Mucosa of rectum (tissue), 2 donors: ENCODE data around the gene RASA4B.

Experiments used
- H3K27ac ChIP-seq, 2 donors: one replicate each; pipeline ENCODE4 v1.7.0; 2013; ENCODE audit warnings: inconsistent platforms in 2 of 2, low read depth in 2 of 2, low read length in 2 of 2
- H3K27me3 ChIP-seq, 2 donors: one replicate each; pipeline ENCODE4 v1.7.0; 2013; ENCODE audit warnings: low read length in 2 of 2; ENCODE audit not compliant: control insufficient read depth in 2 of 2, insufficient read depth in 2 of 2
- H3K36me3 ChIP-seq, 2 donors: one replicate each; pipeline ENCODE4 v1.7.0; 2013; ENCODE audit warnings: low read length in 2 of 2; ENCODE audit not compliant: control insufficient read depth in 2 of 2, insufficient read depth in 2 of 2
- H3K4me1 ChIP-seq, 2 donors: one replicate each; pipeline ENCODE4 v1.7.0; 2013; ENCODE audit warnings: low read length in 2 of 2, mild to moderate bottlenecking in 1 of 2; ENCODE audit not compliant: control insufficient read depth in 2 of 2, insufficient read depth in 2 of 2
- H3K4me3 ChIP-seq, 2 donors: one replicate each; pipeline ENCODE4 v1.7.0; 2013; ENCODE audit warnings: low read length in 2 of 2
- H3K9ac ChIP-seq, 2 donors: one replicate each; pipeline ENCODE4 v1.7.0; 2013; ENCODE audit warnings: low read length in 2 of 2, low read depth in 1 of 2, mild to moderate bottlenecking in 1 of 2
- H3K9me3 ChIP-seq, 2 donors: one replicate each; pipeline ENCODE4 v1.7.0; 2013; ENCODE audit warnings: low read length in 2 of 2; ENCODE audit not compliant: control insufficient read depth in 2 of 2
- donor health status: healthy.
- donor health status: Normal muscosa, but diverticular disease.

RASA4B gene

DNA sequence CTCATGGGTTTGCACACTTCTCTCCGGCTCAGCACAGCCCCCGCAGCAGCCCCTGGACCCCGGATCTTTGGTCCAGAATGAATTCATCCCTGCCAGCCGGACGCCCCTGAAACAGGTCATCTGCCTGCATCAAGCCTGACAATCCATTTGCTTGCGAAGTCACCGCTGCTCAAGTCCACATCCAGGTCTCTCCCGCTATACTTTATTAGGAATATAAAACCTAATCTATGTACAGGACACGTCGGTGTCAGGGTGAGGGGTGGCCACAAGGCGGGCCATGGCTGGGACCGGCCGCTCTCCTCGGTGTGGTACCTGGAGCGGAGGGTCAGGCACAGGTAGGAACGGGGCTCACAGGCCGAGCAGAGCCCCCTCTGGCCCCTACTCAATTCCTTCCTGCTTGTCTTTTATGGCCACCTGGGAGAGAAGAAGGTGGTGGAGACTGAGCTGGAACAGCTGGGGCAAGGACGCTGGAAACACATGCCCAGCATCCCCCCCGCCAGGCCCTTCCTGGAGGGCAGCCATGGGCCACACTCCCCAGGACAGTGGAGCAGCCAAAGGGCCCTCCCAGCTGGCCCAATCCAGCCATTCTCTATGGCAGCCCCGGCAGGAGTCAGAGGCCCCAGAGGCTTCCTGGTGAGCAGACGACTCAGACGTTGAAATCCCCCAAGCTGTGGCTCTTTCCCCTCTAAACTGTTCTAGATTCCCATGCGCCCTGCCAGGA is 44.1 kb downstream of the RASA4B start:
- Histone ChIP-seq H3K27me3 (no peaks in the 10 kb centered on the region), H3K27ac (no peak overlapping the region), H3K36me3 (peaks cover 11 to 15% of the 10 kb centered on the region in 2 donors), H3K4me3 (no peak overlapping the region), H3K9ac (no peak overlapping the region), H3K9me3 (no peaks in the 10 kb centered on the region), H3K4me1 (peaks cover 6 to 13% of the 10 kb centered on the region in 2 donors)

- peaks cover 6 to 13% of the 10 kb centered on the region in 2 donors for H3K4me1 ChIP-seq
- H3K27me3 ChIP-seq: no peaks in the 10 kb centered on the region
- peaks cover 12 to 16% of the 10 kb centered on the region in 2 donors for H3K36me3 ChIP-seq
- H3K9ac ChIP-seq: no peak overlapping the region
- H3K4me3 ChIP-seq: no peak overlapping the region
- H3K9me3 ChIP-seq: no peaks in the 10 kb centered on the region
- no peak overlapping the region for H3K27ac ChIP-seq
These were observed 45.2 kb downstream of the RASA4B start for GRCh38 chr7:102472126-102473041.

DNA sequence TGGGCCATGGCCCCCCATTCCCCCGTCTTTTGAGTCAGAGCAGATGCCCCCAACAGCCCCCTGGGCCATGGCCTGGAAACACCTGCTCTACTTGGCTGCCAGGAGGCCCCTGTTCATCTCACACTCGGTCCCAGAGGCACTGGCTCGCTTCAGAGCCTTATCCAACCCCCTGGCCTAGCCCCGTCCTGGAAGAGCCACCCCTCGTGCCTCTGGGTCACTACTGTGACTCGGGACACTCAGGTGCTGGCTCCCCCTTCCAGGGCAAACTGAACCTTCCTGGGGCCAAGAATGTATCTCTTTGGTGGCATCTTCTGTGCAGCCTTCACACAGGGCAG is 45.8 kb downstream of the RASA4B start:
- no peak overlapping the region for H3K27ac ChIP-seq
- H3K9ac ChIP-seq: no peak overlapping the region
- H3K36me3 ChIP-seq: peaks cover 12 to 16% of the 10 kb centered on the region in 2 donors

GRCh38 chr7:102469972-102470825 is 47.4 kb downstream of the RASA4B start:
- peak overlapping the region; percentile 10 to 31 for H3K4me3 ChIP-seq
- H3K4me1 ChIP-seq: peaks cover 13 to 21% of the 10 kb centered on the region in 2 donors
- H3K27me3 ChIP-seq: no peaks in the 10 kb centered on the region
- H3K27ac ChIP-seq: peak overlapping the region; percentile 52 to 62
- H3K36me3 ChIP-seq: peaks cover 12 to 16% of the 10 kb centered on the region in 2 donors
- H3K9me3 ChIP-seq: no peaks in the 10 kb centered on the region
- H3K9ac ChIP-seq: peak overlapping the region in 1 of 2 donors; percentile 44

More for the DNA sequence above, 45.8 kb downstream of the RASA4B start:
- Histone ChIP-seq H3K4me1 (peaks cover 6 to 13% of the 10 kb centered on the region in 2 donors), H3K9me3 (no peaks in the 10 kb centered on the region), H3K4me3 (no peak overlapping the region), H3K27me3 (no peaks in the 10 kb centered on the region)

GRCh38 chr7:102469351-102469971 is 48.1 kb downstream of the RASA4B start:
- no peak overlapping the region for H3K9ac ChIP-seq
- H3K4me3 ChIP-seq: no peak overlapping the region
- no peak overlapping the region for H3K27ac ChIP-seq
- peaks cover 13 to 21% of the 10 kb centered on the region in 2 donors for H3K4me1 ChIP-seq
- H3K9me3 ChIP-seq: no peaks in the 10 kb centered on the region
- peaks cover 12 to 16% of the 10 kb centered on the region in 2 donors for H3K36me3 ChIP-seq
- H3K27me3 ChIP-seq: no peaks in the 10 kb centered on the region

- Histone ChIP-seq H3K4me3 (no peak overlapping the region), H3K4me1 (peaks cover 19 to 25% of the 10 kb centered on the region in 2 donors), H3K27ac (no peak overlapping the region), H3K27me3 (no peaks in the 10 kb centered on the region), H3K36me3 (peaks cover 12 to 15% of the 10 kb centered on the region in 2 donors), H3K9me3 (no peaks in the 10 kb centered on the region), H3K9ac (no peak overlapping the region)
These were observed 48.9 kb downstream of the RASA4B start for GRCh38 chr7:102468478-102469350.

DNA sequence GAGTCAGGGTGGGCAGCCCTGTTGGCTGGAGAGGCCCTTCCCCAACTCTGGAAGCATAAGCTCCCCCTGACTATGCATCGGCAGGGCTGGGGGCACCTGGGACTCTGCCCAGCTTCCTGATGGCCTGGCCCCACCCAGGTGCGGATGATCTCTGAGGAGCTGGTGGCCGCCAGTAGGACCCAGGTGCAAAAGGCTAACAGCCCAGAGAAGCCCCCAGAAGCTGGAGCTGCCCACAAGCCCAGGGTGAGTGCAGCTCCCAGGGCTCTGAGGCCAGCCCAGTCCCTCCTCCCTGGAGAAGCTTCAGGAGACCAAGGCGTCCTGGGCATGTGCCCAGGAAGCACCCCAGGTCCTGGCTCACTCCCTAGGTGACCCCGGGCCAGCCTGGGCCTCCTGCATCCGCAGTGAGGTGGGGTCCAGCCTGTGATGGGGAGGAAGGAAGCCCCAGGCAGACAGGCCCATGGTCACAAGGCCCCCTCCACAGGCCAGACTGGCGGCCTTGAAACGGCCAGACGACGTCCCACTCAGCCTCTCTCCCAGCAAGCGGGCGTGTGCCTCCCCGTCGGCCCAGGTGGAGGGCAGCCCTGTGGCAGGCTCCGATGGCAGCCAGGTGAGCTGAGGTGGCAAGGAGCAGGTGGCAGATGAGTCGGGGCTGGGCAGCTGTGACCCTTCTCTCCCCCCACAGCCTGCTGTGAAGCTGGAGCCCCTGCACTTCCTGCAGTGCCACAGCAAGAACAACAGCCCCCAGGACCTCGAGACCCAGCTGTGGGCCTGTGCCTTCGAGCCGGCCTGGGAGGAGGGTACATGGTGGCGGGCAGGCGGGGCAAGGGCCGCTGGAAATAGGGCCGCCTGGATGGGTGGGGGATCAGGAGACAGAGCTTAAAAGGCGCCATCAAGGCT is 49.7 kb downstream of the RASA4B start:
- H3K27me3 ChIP-seq: no peaks in the 10 kb centered on the region
- no peak overlapping the region for H3K27ac ChIP-seq
- H3K4me1 ChIP-seq: peaks cover 20 to 27% of the 10 kb centered on the region in 2 donors
- peaks cover 6 to 7% of the 10 kb centered on the region in 2 donors for H3K36me3 ChIP-seq
- no peak overlapping the region for H3K4me3 ChIP-seq
- no peaks in the 10 kb centered on the region for H3K9me3 ChIP-seq
- no peak overlapping the region for H3K9ac ChIP-seq

GRCh38 chr7:102466097-102466496 is 51.5 kb downstream of the RASA4B start:
- Histone ChIP-seq H3K9me3 (no peaks in the 10 kb centered on the region), H3K27ac (no peak overlapping the region), H3K27me3 (no peaks in the 10 kb centered on the region), H3K9ac (no peak overlapping the region), H3K4me1 (peaks cover 20 to 27% of the 10 kb centered on the region in 2 donors), H3K4me3 (peak overlapping the region; percentile 0 to 99), H3K36me3 (peaks cover 2 to 3% of the 10 kb centered on the region in 2 donors)
